SW 1271 (cell line): Measurements from ENCODE around the gene SEMA3D.

Source experiments
- DNase-seq, 2 experiments: peaks; one replicate each; lab custom pipeline; 2025; lab: John Stamatoyannopoulos, UW

SEMA3D gene

DNA sequence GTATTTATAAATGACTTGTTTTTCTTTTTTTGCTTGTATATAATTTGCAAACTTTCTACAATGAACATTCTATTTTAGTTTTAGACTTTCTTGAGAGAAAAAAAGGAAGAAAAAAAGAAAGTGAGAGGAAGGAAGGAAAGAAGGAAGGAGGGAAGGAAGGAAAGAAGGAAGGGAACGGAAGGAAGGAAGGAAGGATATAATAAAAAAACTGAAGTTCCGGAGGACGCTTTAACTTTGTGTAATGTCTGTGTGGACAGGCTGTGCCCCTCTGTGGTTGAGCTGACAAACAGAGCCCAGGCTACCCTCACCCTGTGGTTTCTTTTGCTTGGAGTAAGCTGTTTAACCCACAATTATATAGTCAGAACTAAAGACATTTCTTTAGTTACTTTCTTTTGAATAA is 108.7 kb downstream of the SEMA3D start:
- DNase-seq, result no peak

DNA sequence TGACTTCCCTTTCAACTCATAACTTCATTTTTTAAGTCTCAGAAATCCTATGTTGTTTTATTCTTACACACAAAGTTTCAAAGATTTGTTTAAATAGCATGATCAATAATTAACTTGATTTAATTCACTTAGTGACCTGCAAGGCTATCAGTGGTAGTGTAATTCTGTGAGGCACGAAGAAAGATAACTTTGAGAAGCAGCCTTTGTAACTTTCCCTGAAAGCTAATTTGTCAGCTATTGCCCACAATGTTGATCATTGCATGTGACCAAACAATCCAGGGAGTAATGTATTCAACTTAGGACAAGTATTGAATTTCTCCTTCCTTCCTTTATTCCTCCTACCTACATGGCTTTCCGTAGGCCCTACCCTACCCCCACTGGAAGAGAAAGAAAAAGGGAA is 111.0 kb downstream of the SEMA3D start:
- DNase-seq, result no peak

DNA sequence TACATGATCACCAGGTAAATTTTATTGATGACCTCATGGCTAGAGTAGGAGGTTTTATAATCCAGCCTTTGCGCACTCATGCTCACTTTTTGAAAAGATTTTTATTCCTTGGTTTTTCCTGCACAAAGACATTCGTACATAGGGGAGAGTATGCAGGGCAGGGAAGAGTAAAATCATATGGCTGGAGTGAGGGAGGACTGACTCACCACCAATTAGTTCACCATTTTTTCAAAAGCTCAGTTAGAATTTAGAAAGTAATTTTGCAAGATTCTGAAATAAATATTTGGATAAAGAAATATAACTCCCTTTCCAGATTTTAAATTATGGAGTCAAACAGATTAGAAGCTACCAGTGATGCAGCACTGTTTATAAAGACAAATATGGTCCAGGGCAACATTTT is 111.9 kb downstream of the SEMA3D start:
- no peak for DNase-seq

GRCh38 chr7:85074016-85074415 is 112.8 kb downstream of the SEMA3D start:
- no peak for DNase-seq

DNA sequence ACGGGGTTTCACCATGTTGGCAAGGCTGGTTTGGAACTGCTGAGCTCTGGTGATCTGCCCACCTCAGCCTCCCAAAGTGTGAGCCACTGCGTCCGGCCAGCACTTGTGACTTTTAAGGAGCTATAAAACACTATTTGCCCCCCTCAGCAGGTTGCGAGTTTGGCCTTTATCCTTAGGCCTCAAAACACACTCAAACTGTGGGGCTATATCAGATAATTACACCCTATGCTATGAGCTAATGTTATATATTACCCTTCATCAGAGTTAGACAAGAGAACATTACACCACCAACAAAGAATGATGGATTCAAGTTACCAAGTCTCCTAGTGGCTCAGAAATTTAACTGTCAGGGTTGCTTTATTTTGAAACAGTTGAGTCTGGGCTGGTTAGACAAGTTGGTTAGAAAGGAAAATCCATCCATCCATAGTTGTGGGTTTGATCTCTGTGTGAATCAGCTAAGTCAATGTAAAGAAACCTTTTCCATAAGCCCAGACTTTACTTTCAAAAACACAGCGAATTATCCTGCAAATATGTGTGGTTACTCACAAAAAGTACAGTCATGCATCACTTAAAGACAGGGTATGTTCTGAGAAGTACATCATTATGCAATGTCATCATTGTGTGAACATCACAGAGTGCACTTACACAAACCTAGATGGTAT is 115.8 kb downstream of the SEMA3D start:
- DNase-seq, result no peak

- DNase-seq, result no peak
Observed at GRCh38 chr7:85068799-85069198, 118.1 kb downstream of the SEMA3D start.

DNA sequence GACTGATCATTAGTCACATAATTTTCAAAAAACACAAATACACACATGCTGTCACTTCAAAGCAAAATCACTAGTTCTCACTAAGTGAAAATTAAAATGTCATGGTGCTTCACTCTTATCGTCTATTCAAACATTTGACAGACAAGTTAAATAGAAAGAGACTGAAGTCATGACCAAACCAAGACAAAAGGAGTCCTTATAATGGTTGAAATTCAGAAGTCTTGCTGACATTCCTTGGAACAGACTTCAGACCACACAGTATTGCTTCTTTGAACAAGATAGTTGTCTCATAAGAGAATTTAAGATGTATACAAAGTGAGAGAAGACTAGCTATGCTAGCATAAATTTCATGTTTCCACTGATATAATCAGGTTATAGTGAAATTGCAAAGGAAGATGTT is 119.5 kb downstream of the SEMA3D start:
- no peak for DNase-seq

DNA sequence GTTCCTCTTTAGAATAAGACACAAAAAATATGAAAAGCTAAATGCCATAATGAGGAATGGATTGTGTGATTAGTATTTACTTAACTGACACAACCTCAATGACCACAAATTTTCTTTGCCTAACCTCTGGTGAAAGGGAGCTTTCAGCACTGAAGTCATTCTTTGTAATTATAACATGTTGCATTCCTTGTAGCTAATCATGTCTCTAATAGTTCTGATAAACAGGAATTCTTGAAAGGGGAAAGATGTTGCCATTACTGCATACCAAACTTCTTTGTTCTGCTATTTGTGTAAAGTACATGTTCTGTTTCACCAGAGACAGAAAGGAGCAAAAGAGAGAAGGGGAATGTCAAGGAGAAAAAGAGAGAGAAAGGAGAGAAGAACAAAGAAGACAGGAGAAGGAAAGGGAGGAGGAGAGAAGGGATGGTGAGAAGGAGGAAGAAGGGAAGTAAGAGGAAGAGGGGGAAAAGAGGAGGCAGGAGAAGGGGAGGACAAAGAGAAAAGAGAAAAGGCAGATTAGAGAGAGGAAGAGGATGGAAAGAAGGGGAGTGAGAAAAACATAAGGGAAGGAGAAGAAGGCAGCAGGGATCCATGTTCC is 120.9 kb downstream of the SEMA3D start:
- no peak for DNase-seq

GRCh38 chr7:85065306-85065705 is 121.5 kb downstream of the SEMA3D start:
- no peak for DNase-seq

- DNase-seq, result no peak
Observed at GRCh38 chr7:85062651-85063050, 124.2 kb downstream of the SEMA3D start.

DNA sequence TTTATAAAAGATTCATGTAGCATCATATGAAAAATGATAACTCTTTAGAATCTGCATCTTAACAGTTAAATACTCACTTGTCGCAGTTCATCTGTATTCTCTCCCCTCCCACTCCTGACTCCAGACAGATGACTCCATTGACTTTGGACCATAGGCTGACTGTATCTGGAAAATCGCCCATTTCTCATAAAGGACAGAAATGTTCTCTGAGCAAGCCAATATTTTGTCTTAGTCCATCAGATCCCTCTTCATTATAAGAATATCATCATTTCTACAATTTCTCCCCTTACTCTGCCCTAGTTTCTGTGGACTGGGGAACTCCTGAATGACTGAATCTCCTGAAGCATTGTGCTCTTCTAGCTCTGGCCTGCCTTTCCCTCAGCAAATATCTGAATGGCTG is 125.4 kb downstream of the SEMA3D start:
- DNase-seq, result no peak

DNA sequence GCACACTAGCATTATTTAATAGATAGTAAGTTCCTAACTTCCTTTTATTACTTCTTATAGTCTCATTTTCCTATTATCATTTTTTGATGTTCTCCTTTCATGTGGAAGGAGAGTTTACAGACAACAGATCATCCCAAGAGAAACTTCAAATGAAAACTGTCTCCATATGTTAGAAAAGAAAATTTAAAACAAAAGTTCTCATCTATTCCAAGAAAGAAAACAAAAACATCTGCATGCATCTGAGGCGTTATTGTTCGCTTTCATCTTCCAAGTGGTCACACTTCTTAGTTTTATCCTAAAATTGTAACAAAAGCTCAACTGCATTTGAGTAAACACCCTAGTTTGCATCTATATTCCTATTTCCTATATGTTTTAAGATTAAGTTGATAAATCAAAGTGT is 126.2 kb downstream of the SEMA3D start:
- DNase-seq, result no peak

DNA sequence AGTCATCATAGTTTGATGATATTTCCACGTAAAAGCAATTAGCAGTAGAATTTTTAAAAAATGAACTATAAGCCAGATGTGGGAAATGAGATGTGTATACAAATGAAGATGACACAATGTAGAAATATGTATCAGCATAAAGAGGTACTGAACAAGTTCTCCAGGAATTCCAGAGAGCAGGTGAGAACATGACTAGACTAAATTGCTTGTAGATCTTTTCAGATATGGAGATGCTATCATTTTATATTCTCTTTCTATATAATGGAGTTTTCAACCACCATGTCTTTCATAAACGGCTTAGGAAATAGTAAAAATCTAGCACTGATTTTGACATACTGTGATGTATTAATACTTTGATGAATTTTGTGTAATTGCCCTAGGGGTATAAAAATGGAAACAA is 130.9 kb downstream of the SEMA3D start:
- DNase-seq, result no peak

DNA sequence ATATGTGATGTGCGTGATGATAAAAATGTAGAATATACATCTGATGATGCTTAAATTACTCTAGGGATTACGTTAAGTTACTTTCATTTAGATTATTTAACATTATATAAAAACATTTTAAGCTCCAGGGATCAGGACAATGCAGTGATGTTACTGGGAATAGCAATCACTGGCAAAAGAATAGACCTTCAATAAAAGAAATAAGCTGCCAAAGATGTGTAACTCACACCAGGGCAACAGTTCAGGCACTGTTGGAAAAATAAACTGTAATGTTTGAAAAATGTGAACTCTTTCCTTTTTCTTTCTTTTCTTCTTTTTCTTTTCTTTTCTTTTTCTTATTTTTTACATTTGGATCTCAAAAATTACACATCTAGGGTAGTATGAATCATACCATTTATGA is 131.7 kb downstream of the SEMA3D start:
- no peak for DNase-seq

DNA sequence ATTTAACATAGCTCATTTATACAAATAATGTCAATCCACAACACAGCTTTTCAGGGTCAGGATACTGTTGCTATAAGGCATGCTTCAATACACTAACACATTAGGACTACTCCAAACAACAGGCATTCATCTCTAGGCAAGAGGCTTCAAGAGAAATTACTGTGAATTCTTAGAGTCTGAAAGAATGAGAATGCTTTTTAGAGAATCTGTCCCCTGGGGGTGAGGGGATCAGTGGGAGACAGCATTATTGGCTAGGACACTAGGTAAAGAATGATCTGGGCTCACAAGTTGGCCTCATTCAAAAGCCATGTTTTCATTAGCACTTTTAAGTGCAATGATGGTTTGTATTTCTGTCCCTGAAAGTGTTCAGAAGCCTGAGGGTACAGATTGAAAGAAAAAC is 132.6 kb downstream of the SEMA3D start:
- DNase-seq, result no peak

- DNase-seq, result no peak
Observed at GRCh38 chr7:85052894-85053293, 134.0 kb downstream of the SEMA3D start.

DNA sequence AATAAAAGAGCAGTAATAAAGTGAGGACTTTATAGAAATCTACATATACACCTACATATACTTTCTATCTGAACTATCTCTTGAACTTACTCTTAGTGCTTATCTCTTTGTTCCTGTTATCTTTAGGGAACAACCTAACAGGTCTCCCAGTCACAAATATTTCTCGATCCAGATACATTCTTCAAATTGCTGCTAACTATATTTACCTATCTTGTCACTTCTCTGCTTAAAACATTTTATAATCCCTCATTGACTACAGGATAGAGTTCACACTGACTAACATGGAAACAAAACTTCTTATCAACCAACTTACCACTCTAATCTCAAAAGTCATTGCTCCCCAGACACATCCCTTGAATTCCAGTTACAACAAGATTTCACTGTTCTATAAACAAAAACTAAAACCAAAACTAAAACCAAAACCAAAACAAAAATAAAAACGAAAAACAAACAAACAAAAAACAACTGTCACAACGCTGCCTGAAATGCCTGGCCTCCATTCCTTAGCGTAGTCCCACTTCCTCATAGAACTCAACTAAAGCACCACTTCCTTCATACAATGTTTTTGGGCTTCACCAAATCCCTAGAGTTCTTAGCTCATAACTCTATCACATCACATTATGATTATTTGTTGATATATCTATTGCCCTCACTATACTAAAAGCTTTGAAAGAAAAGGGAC is 134.7 kb downstream of the SEMA3D start:
- DNase-seq, result no peak

- DNase-seq, result no peak
Observed at GRCh38 chr7:85046534-85046933, 140.3 kb downstream of the SEMA3D start.

GRCh38 chr7:85041605-85042216 is 145.1 kb downstream of the SEMA3D start:
- peak; percentile 11 to 59 for DNase-seq

GRCh38 chr7:85039196-85039923 is 147.5 kb downstream of the SEMA3D start:
- no peak for DNase-seq

DNA sequence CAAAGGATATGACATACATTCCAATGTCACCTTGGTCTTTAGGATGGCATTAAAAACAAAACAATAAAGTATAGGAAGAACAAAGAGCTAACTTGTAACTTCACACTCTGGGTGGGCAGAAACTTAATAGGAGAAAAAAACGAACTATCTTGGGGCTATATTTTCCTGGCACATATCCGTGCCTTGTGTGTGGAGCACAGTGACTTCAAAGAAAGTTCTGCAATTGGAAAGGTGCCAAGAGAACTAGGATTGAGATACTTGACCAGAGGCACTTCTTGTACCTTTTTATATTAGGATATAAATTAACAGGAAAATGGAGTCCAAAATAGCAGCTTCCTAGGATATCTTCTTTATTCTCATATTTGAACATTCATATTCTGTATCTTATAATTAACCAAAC is 148.4 kb downstream of the SEMA3D start:
- no peak for DNase-seq

DNA sequence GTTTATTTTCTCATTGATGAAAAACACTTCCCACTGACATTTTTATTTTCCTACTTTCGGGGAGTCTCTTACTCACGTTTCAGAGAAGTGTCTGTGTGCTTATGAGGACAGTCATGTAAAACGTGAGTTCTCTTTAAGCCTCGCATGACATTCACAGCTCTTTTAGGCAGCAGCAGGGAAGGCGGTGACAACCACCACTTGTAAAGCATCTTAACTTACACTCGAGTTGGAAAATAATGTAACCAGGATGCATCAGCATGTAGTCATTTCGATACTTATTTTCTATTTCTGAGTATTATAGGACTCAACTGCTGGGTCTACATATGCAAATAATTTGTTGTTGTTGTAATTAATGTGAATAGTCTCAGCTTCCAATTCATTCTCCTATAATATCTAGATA is 153.6 kb downstream of the SEMA3D start:
- DNase-seq, result no peak

DNA sequence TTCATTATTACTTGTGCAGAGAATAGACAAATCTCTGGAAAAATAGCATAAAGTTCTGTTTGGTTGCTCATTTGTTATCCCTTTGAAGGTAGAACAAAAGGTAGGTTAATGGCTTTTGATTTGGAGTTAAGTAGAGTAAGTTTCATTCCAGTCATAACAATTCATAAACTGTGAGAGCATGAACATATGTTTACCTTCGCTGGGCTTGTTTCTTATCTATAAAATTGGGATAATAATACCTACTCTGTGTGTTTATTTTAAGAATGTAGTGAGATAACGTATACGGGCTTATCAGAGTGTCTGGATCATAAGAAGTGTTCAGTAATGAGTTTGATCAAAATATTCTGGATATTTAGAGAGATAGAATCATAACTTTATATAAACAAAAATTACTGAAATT is 155.4 kb downstream of the SEMA3D start:
- DNase-seq, result no peak
